Ovary (tissue), 3 donors: ENCODE data around the gene SWT1.

Experiments
- POLR2A ChIP-seq: fragments of 450-650 bp; IDR thresholded peaks from one replicate; pipeline ENCODE4 v1.6.1; 2017; ENCODE audit warnings: antibody characterized with exemption, mild to moderate bottlenecking, moderate library complexity
- TF ChIP-seq, protein P1 (sequence below), 3 donors: fragments of 450-650 bp in 2 of 3; fragments of 200-600 bp in 1 of 3; IDR thresholded peaks; one replicate each; pipeline versions ENCODE4 v1.5.1 to v1.8.0; 2016 to 2022; ENCODE audit warnings: antibody characterized with exemption in 3 of 3, mild to moderate bottlenecking in 1 of 3
- donor health status: DM: no; HTN: no; CAD: no.

- TF ChIP-seq, protein P1, sequence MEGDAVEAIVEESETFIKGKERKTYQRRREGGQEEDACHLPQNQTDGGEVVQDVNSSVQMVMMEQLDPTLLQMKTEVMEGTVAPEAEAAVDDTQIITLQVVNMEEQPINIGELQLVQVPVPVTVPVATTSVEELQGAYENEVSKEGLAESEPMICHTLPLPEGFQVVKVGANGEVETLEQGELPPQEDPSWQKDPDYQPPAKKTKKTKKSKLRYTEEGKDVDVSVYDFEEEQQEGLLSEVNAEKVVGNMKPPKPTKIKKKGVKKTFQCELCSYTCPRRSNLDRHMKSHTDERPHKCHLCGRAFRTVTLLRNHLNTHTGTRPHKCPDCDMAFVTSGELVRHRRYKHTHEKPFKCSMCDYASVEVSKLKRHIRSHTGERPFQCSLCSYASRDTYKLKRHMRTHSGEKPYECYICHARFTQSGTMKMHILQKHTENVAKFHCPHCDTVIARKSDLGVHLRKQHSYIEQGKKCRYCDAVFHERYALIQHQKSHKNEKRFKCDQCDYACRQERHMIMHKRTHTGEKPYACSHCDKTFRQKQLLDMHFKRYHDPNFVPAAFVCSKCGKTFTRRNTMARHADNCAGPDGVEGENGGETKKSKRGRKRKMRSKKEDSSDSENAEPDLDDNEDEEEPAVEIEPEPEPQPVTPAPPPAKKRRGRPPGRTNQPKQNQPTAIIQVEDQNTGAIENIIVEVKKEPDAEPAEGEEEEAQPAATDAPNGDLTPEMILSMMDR (IDR thresholded peaks at IDR 0.05) = no peak
- TF ChIP-seq POLR2A = no peak
Measured at GRCh38 chr1:185139246-185139645, 17.7 kb upstream of the SWT1 start.
